K562 (cell line): ENCODE data around the gene DNAJB11. TPM values are rescaled to one million over a fixed set of nuclear protein-coding genes. Genes with fewer than 3 reads are reported as not detected.

ENCODE experiments used
- ARID1B ChIP-seq: fragments of 450-650 bp; IDR thresholded peaks from 2 replicates; pipeline ENCODE4 v1.6.1; 2016; ENCODE audit warnings: antibody characterized with exemption, mild to moderate bottlenecking, inconsistent platforms
- BDP1 ChIP-seq: IDR thresholded peaks from 3 replicates; pipeline ENCODE4 v1.6.1; 2011; ENCODE audit not compliant: insufficient read length, insufficient read depth
- CBX8 ChIP-seq: fragments of 200-600 bp; sonication (generic); IDR thresholded peaks from 2 replicates; pipeline ENCODE4 v1.6.1; 2012; ENCODE audit warnings: borderline replicate concordance, mixed run types, low read depth, mild to moderate bottlenecking, moderate library complexity, mixed read lengths, low read length, control low read depth, inconsistent platforms; ENCODE audit not compliant: poor library complexity, severe bottlenecking; ENCODE audit errors: extremely low read depth
- CXXC5 ChIP-seq: fragments of 250-450 bp; sonication (Bioruptor Pico); IDR thresholded peaks from 2 replicates; pipeline ENCODE4 v1.8.0; 2022; ENCODE audit warnings: inconsistent platforms, mild to moderate bottlenecking, moderate library complexity
- DACH1 ChIP-seq: fragments of 450-650 bp; IDR thresholded peaks from 2 replicates; pipeline ENCODE4 v1.6.1; 2018; ENCODE audit not compliant: partially characterized antibody
- FOXK2 ChIP-seq, 2 experiments: fragments of 450-650 bp; IDR thresholded peaks in 1 of 2; conservative IDR thresholded peaks in 1 of 2; 2 replicates each; pipeline ENCODE4 v1.6.1; 2016; ENCODE audit warnings: low read depth in 2 of 2, mild to moderate bottlenecking in 1 of 2
- HLTF ChIP-seq: fragments of 450-650 bp; IDR thresholded peaks from 2 replicates; pipeline ENCODE4 v1.6.1; 2016
- HMGN3 ChIP-seq: IDR thresholded peaks from 2 replicates; pipeline ENCODE4 v1.6.1; 2011; ENCODE audit warnings: borderline replicate concordance, low read depth, mild to moderate bottlenecking, mixed read lengths, low read length; ENCODE audit not compliant: insufficient read length; ENCODE audit errors: extremely low read depth
- L3MBTL2 ChIP-seq: fragments of 450-650 bp; IDR thresholded peaks from 2 replicates; pipeline ENCODE4 v1.6.1; 2016; ENCODE audit warnings: mild to moderate bottlenecking, moderate library complexity
- LEF1 ChIP-seq: fragments of 450-650 bp; IDR thresholded peaks from 2 replicates; pipeline ENCODE4 v1.6.1; 2016; ENCODE audit warnings: mild to moderate bottlenecking
- NEUROD1 ChIP-seq: fragments of 150-350 bp; IDR thresholded peaks from 2 replicates; pipeline ENCODE4 v1.6.1; 2014; ENCODE audit warnings: borderline replicate concordance, low read length, low read depth; ENCODE audit not compliant: partially characterized antibody
- PCBP2 ChIP-seq: fragments of 200-400 bp; formaldehyde crosslinking; IDR thresholded peaks from 2 replicates; pipeline ENCODE4 v1.6.1; 2018; ENCODE audit warnings: low read length, low read depth, mild to moderate bottlenecking, moderate library complexity; ENCODE audit not compliant: poor library complexity, severe bottlenecking
- TRIM28 ChIP-seq: fragments of 450-650 bp; IDR thresholded peaks from 2 replicates; pipeline ENCODE4 v1.6.1; 2017
- UBTF ChIP-seq, 2 experiments: IDR thresholded peaks; 2 replicates each; pipeline ENCODE4 v1.6.1; 2012; ENCODE audit warnings: improper control_type of control experiment in 2 of 2, low read depth in 2 of 2, low read length in 2 of 2, borderline replicate concordance in 1 of 2
- ZNF134 ChIP-seq: fragments of 250-450 bp; sonication (Bioruptor Pico); conservative IDR thresholded peaks from 2 replicates; pipeline ENCODE4 v1.4.0; 2020
- ZNF41 ChIP-seq: fragments of 250-450 bp; sonication (Bioruptor Pico); conservative IDR thresholded peaks from 2 replicates; pipeline ENCODE4 v1.4.0; 2020; ENCODE audit warnings: mild to moderate bottlenecking
- ZNF431 ChIP-seq: sonication (generic); formaldehyde crosslinking; IDR thresholded peaks from 2 replicates; pipeline ENCODE4 v1.8.0; 2022; ENCODE audit warnings: mild to moderate bottlenecking, missing genetic modification reagents
- ZNF707 ChIP-seq: fragments of 250-450 bp; sonication (Bioruptor Pico); conservative IDR thresholded peaks from 2 replicates; pipeline ENCODE4 v1.8.0; 2022; ENCODE audit warnings: inconsistent platforms, mild to moderate bottlenecking, moderate library complexity
- polyA plus RNA-seq, 8 experiments: library from polyadenylated mRNA; depleted of rRNA in 4 of 8; stranded (reverse) in 5 of 8; unstranded in 3 of 8; fragments of >200 nt; fragmentation: Nextera tagmentation in 2 of 8; fragmentation: Illumina TruSeq in 1 of 8; extraction: Ambion mirVana in 2 of 8; extraction: Trizol in 1 of 8; gene quantifications; 2 replicates each; pipeline versions ENCODE4 v1.2.1 to v1.2.3, GENCODE V29; 2011 to 2014; ENCODE audit warnings: inconsistent platforms in 1 of 8, missing spikeins in 1 of 8
- total RNA-seq, 7 experiments: library from RNA; depleted of rRNA in 6 of 7; stranded (reverse); fragments of >200 nt in 6 of 7; fragmentation: Illumina TruSeq in 2 of 7; extraction: Trizol in 2 of 7; gene quantifications; 2 replicates each; pipeline versions ENCODE4 v1.2.1 to v1.2.3, GENCODE V29; 2011 to 2021; ENCODE audit warnings: low replicate concordance in 1 of 7

DNAJB11 gene
- total and polyA plus RNA-seq, 9 of the 15 experiments (the other 6 are each of a cell fraction or from before 2014, with no cell fraction given), result 14.8 to 74.7 (median 63.8) TPM

GRCh38 chr3:186570096-186570940, at the start of gene DNAJB11 (continued):
- TF ChIP-seq FOXK2 (conservative IDR thresholded peaks at IDR 0.05 in 1 of 2, IDR thresholded peaks at IDR 0.05 in 1 of 2; ENCODE audit: low read depth in 2 of 2) (peak; percentile 54 to 83; a peak in 3 of 4 replicates), DACH1 (no peak), BDP1 (no peak), CXXC5 (CRISPR knock-in tag) (peak; percentile 88), ZNF134 (CRISPR knock-in tag) (no peak), ARID1B (no peak), UBTF (IDR thresholded peaks at IDR 0.05; ENCODE audit: borderline replicate concordance in 1 of 2, low read depth in 2 of 2, low read length in 2 of 2) (no peak), HMGN3 (peak; percentile 19), ZNF431 (CRISPR knock-in tag) (peak; percentile 53; the same call in 1 of the 2 replicates), TRIM28 (no peak), ZNF41 (CRISPR knock-in tag) (no peak), L3MBTL2 (peak; percentile 57; the same call in 1 of the 2 replicates), HLTF (no peak), CBX8 (no peak), LEF1 (0 out of 2 replicates have a peak, but pooled peaks have one; percentile 30), ZNF707 (CRISPR knock-in tag) (no peak), NEUROD1 (peak; percentile 80), PCBP2 (no peak)
